IPS-18c (cell line): Measurements from ENCODE around the gene KRTAP5-2.

Experiments used
- H3K4me3 ChIP-seq: 2 replicates; pipeline ENCODE4 v1.7.0; 2013; ENCODE audit warnings: low read depth, mild to moderate bottlenecking, low read length, moderate library complexity; ENCODE audit not compliant: insufficient read depth
- H3K9me3 ChIP-seq: one replicate; pipeline ENCODE4 v1.6.1; 2013; ENCODE audit warnings: mild to moderate bottlenecking, low read length, moderate library complexity; ENCODE audit not compliant: control insufficient read depth, insufficient read depth

The KRTAP5-2 gene

GRCh38 chr11:1563697-1564534, 34.2 kb downstream of the KRTAP5-2 start:
- no peaks in the 10 kb centered on the region for H3K9me3 ChIP-seq
- no peak overlapping the region for H3K4me3 ChIP-seq

DNA sequence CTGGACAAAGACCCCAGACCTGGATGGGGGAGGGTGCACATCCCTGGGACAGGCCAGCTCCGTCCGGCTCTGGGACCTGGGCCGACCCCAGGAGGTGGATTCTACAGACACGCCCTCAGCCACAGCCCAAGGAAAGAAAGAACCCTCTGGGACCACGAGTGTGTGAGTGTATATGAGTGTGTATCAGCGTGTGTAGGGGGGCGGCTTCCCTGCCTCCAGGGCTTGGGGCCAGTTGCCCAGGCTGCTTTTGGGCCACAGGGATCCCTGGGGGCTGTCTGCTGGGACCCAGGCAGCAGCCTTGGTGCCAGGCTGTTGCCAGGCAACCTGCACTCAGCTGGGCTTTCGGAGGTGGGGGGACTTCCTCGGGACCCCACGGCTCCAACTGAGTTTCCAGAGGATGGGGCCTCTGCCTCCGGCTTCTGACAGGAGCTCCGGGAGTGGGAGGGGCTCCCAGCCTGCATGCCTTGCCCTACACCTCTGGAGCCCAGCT, 34.9 kb downstream of the KRTAP5-2 start:
- H3K4me3 ChIP-seq, result no peak overlapping the region
- H3K9me3 ChIP-seq, result no peaks in the 10 kb centered on the region

DNA sequence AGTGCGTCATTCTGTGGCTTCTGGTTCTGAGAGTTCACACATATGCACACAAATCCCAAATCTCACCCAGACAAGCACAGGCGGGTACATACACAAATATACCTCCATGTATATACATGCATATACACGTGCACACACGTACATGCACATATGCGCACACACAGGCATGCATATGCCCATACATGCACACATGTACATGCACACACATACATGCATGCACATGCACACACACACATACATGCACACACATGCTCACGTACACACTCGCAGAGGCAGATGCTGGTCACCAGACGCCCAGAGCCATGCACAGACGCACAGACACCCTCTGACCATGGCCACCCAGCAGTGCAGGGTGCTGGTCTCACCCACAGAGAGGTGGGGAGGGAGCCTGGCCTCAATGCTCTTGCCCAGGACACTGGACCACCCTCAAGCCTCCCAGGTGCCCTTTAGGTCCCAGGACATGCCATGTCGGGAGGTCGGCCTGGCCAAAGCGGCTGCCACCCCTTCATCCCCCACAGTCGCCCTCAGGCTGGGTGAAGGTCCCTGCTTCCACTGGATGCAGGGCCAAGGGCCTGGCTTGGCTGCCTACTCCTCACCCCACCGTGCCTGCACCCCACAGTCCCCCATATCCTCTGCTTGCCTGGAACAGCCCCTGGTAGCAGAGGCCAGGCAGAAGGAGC, 35.5 kb downstream of the KRTAP5-2 start:
- Histone ChIP-seq H3K9me3 (no peaks in the 10 kb centered on the region), H3K4me3 (no peak overlapping the region)

DNA sequence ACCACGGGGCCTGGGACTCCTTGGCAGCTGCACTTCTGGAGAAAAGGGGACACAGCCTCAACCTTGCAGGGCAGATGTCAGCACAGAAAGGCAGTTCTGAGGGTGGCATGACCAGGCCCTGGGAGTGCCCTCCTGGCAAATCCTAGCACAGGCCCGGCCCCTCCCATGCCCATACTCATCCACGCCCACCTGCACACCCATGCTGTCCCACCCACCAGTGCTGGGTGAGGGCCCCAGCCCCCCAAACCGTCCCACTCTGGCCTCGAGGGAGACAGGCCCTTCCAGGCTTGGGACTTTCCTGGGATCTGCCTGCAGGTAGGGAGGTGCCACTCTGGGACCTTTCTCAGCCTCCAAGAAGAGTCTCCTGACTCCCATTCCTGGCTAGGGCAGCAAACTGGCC, 36.1 kb downstream of the KRTAP5-2 start:
- H3K9me3 ChIP-seq, result no peaks in the 10 kb centered on the region

GRCh38 chr11:1561266-1561665, 36.8 kb downstream of the KRTAP5-2 start:
- H3K9me3 ChIP-seq, result no peaks in the 10 kb centered on the region
- no peak overlapping the region for H3K4me3 ChIP-seq

More for the DNA sequence above, 36.1 kb downstream of the KRTAP5-2 start:
- H3K4me3 ChIP-seq, result no peak overlapping the region

GRCh38 chr11:1560649-1561251, 37.3 kb downstream of the KRTAP5-2 start:
- no peak overlapping the region for H3K4me3 ChIP-seq
- no peaks in the 10 kb centered on the region for H3K9me3 ChIP-seq

DNA sequence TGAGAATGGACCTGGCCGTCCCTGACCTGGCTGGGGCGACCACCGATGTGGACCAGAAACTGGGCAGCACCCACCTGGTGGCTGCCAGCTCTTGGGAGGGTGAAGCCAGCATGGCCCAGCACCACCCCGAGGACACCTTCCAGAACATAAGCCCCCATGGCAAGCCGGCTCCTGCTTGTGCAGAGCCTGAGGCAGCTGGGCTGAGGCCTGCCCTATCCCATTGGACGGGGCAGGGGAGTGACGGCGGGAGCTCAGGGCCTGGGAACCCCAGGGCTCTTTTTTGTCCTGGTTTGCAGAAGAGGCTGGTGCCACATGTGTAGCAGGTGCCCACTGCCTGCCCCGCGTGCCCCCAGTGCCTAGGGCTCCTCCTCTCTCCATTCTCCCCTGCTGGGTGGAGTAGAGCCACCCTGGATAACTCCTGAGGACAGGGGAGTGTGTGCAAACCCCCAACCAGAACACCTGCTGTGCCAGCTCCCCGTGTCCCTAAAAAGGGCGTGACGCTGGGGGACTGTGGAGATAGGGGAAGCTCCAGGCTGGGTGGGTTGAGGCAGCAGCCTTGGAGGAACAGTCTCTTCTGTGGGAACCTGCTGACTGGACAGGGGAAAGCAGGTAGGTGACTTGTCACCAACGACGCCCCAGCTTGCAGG, 38.0 kb downstream of the KRTAP5-2 start:
- no peaks in the 10 kb centered on the region for H3K9me3 ChIP-seq
- H3K4me3 ChIP-seq, result no peak overlapping the region

DNA sequence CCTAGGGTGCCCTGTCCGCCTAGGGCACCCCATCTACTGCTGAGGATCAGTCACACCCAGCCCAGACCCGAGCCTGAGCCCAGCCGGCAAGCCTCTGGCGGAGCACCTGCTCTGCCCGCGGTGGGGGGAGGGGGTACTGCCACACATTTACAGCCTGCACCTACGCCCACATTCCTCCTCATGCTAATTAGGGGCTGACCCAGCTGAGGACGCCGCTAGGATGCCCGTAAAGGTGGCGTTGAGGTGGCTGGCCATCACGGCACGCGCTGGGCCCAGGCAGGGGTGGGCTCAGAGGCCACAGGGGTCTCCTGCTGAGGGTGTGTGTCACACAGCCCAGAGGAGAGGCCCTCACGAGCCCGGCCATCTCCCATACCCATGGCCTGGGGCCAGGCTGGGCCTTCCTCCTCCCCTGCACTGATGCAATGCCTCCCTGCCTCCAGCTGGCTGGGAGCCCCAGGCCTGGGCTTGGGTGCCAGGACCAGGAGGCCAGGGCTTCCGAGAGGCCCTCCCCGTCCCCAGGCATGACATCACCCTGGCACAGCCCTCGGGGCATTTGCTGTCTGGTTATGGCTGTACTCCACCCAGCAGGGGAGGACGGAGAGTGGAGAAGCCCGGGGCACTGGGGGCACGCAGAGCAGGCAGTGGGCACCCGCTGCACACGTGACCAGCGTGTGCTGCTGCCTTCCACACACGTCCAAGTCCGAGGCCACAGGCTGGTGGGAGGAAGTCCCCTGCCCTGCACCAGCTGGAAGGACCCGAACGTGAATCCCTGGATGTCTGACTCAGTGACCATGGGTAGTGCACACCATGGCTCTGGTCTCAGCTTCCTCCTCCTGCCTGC, 38.8 kb downstream of the KRTAP5-2 start:
- Histone ChIP-seq H3K4me3 (no peak overlapping the region), H3K9me3 (no peaks in the 10 kb centered on the region)

DNA sequence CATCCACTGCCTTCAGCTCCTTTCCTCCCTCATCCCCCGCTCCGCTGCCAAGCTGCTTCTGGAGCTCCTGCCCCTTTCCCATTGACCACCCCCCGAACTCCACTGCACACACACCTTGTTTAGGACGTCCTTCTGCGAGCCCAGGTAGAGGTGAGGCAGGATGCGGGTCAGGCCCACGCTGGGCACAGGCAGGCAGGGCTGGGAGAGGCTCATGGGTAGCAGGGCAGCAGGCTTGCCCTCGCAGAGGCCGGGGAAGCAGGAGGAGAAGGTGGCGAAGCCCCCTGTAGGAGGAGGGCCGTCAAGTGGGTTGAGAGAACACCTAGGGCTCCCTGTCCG, 39.4 kb downstream of the KRTAP5-2 start:
- H3K4me3 ChIP-seq, result no peak overlapping the region
- H3K9me3 ChIP-seq, result no peaks in the 10 kb centered on the region

DNA sequence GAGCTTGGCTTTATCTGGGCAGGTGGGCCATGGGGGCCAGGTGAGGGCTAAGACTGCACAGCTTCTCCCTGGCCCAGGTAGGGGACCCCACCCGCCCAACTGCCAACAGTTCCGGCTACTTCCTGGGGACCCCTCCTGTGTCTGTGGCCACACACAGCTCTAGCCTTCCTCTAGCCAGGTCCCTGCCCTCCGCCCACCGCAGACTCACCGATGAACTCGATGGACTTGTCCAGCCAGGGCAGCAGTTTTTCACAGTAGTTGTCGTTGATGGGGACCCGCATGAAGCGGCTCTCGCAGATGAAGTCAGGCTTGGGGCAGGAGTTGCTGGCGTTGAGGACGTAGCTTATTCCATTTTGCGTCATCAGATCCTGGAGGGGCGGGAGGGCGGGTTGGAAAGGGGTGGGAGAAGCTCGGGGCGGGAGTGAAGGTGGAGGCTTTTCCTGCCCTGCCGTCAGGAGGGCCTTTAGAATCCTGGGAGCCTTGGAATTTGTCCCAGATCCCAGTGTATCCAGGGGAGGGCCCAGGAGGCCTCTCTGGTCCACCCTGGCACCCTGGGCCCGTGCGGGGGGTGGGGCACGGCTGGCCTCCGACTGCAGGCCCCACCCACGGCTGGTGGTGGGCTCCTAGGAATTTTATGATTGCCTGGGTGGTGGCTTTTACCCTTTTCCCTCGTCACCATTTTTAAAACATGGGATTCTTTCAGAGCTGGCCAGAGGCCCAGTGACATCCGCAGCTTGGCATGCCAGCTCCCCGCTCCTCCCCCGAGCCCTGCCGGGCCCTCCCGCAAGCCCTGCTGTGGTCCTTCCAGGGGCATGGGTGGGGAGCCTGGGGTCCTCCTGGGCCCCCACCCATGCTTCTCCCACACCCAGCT, 40.0 kb downstream of the KRTAP5-2 start:
- Histone ChIP-seq H3K4me3 (no peak overlapping the region), H3K9me3 (no peaks in the 10 kb centered on the region)

DNA sequence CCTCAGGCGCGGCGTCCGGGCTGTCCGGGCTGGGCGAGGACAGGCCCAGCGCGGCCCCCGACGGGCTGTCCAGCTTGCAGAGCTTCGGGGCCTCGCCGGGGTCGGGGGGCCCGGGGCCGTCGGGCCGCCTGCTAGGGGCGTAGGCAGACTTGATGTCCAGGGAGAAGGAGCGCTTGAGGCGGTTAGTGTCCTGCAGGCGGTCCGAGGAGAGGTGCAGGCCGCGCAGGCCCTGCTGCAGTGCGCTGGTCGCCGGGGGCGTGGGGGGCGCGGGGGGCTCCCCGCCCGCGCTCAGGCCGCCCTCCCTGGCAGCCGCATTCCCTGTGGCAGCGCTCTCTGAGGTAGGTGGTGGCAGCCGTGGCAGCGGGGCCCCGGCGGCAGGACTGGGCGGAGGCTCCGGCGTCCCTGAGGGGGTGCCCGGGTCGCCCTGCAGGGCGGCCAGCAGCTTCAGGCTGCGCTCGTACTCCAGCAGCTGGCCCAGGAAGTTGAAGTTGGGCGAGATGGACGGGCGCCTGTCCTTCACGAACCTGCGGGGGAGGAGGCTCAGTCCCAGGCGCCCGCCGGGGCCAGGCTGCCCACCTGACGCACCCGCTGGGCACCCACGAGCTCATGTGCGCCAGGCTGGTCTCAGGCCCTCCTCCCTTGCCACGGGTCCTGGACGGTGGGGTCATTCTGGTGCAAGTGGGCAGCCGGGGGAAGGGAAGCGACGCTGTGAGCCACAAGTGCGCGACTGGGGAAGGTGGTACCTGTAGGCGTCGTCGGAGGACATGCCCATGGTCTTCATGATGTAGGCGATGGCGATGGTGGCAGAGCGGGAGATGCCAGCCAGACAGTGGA, 40.8 kb downstream of the KRTAP5-2 start:
- no peak overlapping the region for H3K4me3 ChIP-seq

GRCh38 chr11:1556278-1556902, 41.7 kb downstream of the KRTAP5-2 start:
- H3K4me3 ChIP-seq, result no peak overlapping the region
- no peaks in the 10 kb centered on the region for H3K9me3 ChIP-seq

More for the DNA sequence above, 40.8 kb downstream of the KRTAP5-2 start:
- H3K9me3 ChIP-seq, result no peaks in the 10 kb centered on the region

GRCh38 chr11:1555713-1556153, 42.4 kb downstream of the KRTAP5-2 start:
- H3K9me3 ChIP-seq, result no peaks in the 10 kb centered on the region
- no peak overlapping the region; the same call in 1 of the 2 replicates for H3K4me3 ChIP-seq

GRCh38 chr11:1554981-1555712, 42.9 kb downstream of the KRTAP5-2 start:
- Histone ChIP-seq H3K9me3 (no peaks in the 10 kb centered on the region), H3K4me3 (no peak overlapping the region)
